ENCODE measurements around the gene NDFIP1.

- no peak for TF ChIP-seq CTCF (IDR thresholded peaks at IDR 0.05; ENCODE audit: poor library complexity)
- no peak for TF ChIP-seq EZH2phosphoT487 (IDR thresholded peaks at IDR 0.05; ENCODE audit: low read depth, severe bottlenecking, unreplicated experiment)
- TF ChIP-seq EZH2 (IDR thresholded peaks at IDR 0.05; ENCODE audit: borderline replicate concordance), result no peak
Measured at GRCh38 chr5:142118155-142118686, 9.6 kb downstream of the NDFIP1 start.
